ENCODE results near the gene SP9.
"Not testable (repeated sequence)": the region's sequence is repeated elsewhere in the genome, so short reads cannot be mapped to it uniquely, and the experiment has no call there.

Gene SP9

GRCh38 chr2:174344716-174345461 lies 10.1 kb downstream of the SP9 start:
- DNase-seq = peak; percentile 42 to 73

GRCh38 chr2:174350018-174350417 lies 15.3 kb downstream of the SP9 start:
- DNase-seq = no peak

GRCh38 chr2:174350593-174351181 lies 15.9 kb downstream of the SP9 start:
- no peak for DNase-seq

- no peak for DNase-seq
Measured at GRCh38 chr2:174353004-174353403, 18.2 kb downstream of the SP9 start.

- no peak for DNase-seq
Measured at GRCh38 chr2:174356347-174356746, 21.6 kb downstream of the SP9 start.

GRCh38 chr2:174359663-174360062 lies 24.9 kb downstream of the SP9 start:
- DNase-seq = not testable (repeated sequence)

GRCh38 chr2:174362949-174363348 lies 28.2 kb downstream of the SP9 start:
- no peak for DNase-seq

- DNase-seq = peak in 1 of 2 donors; percentile 81
Measured at GRCh38 chr2:174363492-174364225, 28.9 kb downstream of the SP9 start.

GRCh38 chr2:174364628-174365027 lies 29.9 kb downstream of the SP9 start:
- DNase-seq = no peak

- peak; percentile 57 to 91 for DNase-seq
Measured at GRCh38 chr2:174365571-174365970, 30.8 kb downstream of the SP9 start.

- no peak for DNase-seq
Measured at GRCh38 chr2:174368691-174369090, 33.9 kb downstream of the SP9 start.

GRCh38 chr2:174376967-174377366 lies 42.2 kb downstream of the SP9 start:
- DNase-seq = peak in 1 of 2 donors; percentile 52

GRCh38 chr2:174383796-174384195 lies 49.0 kb downstream of the SP9 start:
- DNase-seq = peak; percentile 69 to 73

GRCh38 chr2:174385201-174385600 lies 50.4 kb downstream of the SP9 start:
- peak in 1 of 2 donors; percentile 40 for DNase-seq

Measured in inflammatory macrophage treated with lipopolysaccharide for 1 hour (primary cell).